ENCODE data around the gene ZCCHC10.
"Not testable (repeated sequence)": the region's sequence is repeated elsewhere in the genome, so short reads cannot be mapped to it uniquely, and the experiment has no call there.

Gene ZCCHC10

GRCh38 chr5:133030343-133031005 lies 4.1 kb upstream of the ZCCHC10 start:
- TF ChIP-seq POLR2A (IDR thresholded peaks at IDR 0.05; ENCODE audit: low read depth, low read length), result no peak
- FAIRE-seq (no peak), DNase-seq (ENCODE audit: insufficient read length, low spot score) (no peak)

DNA sequence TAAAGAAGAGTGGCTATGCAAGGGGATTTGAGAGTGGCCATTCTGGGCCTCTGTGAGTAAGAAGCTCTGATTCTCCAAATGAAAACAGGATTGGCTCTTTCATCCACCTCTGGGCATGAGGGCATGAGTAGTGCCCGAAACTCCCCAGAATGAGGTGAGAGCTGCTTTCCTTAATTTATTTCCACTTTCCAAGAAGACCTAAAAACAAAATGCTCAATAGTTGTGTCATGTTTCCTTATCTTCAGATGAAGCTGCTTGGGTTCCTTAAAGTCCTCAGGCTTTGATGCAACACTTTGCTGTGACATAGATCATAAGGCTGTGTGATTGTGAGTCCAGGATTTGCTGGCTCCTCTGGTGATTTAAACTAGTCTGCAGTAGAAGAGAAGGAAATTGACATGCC lies 3.1 kb upstream of the ZCCHC10 start:
- no peak for TF ChIP-seq POLR2A (IDR thresholded peaks at IDR 0.05; ENCODE audit: low read depth, low read length)
- DNase-seq (ENCODE audit: insufficient read length, low spot score), result no peak
- FAIRE-seq, result no peak

DNA sequence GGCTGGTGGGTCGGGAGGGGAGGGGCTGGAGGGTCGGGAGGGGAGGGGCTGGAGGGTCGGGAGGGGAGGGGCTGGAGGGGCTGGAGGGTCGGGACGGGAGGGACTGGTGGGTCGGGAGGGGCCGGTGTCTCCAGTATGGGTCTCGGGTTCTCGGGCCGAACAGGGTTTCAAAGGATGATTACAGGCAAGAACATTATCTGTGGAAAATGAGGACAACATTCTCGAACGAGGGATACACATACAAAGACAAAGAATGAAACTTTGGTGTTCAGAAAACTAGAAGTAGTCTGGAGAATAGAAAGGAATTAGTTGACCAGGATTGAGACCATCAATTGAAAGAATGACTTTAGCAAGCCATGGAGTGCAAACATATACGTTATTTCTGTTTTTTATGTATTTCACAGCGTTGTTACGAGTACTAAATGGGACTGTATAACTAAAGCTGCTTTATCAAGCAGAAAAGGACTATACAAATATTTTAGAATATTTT lies 360 bp upstream of the ZCCHC10 start:
- FAIRE-seq, result no peak
- TF ChIP-seq POLR2A (IDR thresholded peaks at IDR 0.05; ENCODE audit: low read depth, low read length), result no peak
- DNase-seq (ENCODE audit: insufficient read length, low spot score), result no peak

DNA sequence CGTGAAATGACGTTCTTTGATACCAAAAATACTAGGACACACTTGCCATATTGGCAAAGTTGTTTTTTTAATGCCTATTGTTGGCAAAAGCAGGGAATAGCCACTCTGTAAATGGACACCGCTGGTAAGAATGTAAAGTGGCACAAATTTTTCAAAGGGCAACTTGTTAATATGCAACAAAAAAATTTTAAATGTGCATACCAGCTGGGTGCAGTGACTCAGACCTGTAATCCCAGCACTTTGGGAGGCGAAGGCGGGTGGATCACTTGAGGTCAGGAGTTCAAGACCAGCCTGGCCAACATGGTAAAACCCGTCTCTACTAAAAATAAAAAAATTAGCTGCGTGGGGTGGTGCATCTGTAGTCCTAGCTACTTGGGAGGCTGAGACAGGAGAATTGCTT lies 6.9 kb downstream of the ZCCHC10 start:
- FAIRE-seq; DNase-seq (ENCODE audit: insufficient read length, low spot score): not testable (repeated sequence)

DNA sequence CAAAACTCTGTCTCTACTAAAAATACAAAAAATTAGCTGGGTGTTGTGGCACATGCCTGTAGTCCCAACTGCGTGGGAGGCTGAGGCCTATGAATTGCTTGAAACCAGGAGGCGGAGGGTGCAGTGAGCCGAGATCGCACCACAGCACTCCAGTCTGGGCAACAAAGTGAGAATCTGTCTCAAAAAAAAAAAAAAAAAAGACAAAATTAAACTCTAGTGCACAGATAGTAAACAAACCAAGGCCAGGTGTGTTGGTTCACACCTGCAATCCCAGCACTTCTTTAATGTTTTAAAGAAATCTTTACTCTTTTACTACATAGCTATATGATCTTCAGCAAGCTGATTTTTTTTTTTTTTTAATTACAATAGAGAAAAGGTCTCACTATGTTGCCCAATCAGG lies 8.4 kb downstream of the ZCCHC10 start:
- no peak for TF ChIP-seq POLR2A (IDR thresholded peaks at IDR 0.05; ENCODE audit: low read depth, low read length)
- DNase-seq (ENCODE audit: insufficient read length, low spot score) (no peak), FAIRE-seq (no peak)

DNA sequence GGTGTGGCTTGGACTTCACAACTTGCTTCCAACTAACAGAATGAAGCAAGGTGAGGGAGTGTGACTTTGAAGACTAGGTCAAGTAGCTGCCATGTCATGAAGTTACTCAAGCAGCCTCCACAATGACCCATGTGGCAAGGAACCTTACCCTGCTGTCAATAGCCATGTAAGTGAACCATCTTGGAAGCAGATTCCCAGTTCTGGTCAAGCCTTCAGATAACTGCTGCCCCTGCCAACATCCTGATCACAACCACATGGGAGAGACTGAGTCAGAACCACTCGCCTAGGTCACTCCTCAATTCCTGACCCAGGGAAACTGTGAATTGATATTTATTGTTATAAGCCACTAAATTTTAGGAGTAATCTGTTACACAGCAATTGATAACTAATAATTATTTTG lies 10.9 kb downstream of the ZCCHC10 start:
- no peak for TF ChIP-seq POLR2A (IDR thresholded peaks at IDR 0.05; ENCODE audit: low read depth, low read length)
- FAIRE-seq, result no peak

GRCh38 chr5:133008455-133008854 lies 17.9 kb downstream of the ZCCHC10 start:
- not testable (repeated sequence) for FAIRE-seq; DNase-seq (ENCODE audit: insufficient read length, low spot score)

More for the DNA sequence above, 10.9 kb downstream of the ZCCHC10 start:
- DNase-seq (ENCODE audit: insufficient read length, low spot score), result no peak

DNA sequence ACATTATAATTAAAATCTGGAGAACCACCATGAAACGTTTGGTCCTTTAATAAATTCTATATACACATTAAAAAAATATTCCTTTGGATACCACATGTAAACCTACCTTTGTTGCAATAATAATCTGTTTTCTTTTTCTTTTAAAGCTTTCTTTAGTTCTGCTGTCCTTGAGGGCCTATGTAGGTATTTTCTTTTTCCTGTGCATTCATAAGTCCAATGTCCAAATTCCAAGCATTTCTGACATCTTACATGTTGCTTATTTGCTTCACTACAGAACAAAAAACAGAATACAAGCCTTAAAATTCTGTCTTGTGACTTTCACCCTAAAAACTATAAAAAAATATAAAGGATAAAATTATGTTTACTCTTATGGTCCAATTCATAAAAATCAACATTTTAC lies 19.7 kb downstream of the ZCCHC10 start:
- FAIRE-seq (no peak), DNase-seq (ENCODE audit: insufficient read length, low spot score) (no peak)
- TF ChIP-seq POLR2A (IDR thresholded peaks at IDR 0.05; ENCODE audit: low read depth, low read length), result no peak

GRCh38 chr5:132999246-132999645 lies 27.1 kb downstream of the ZCCHC10 start:
- DNase-seq (ENCODE audit: insufficient read length, low spot score), result no peak
- FAIRE-seq, result no peak
- no peak for TF ChIP-seq POLR2A (IDR thresholded peaks at IDR 0.05; ENCODE audit: low read depth, low read length)

DNA sequence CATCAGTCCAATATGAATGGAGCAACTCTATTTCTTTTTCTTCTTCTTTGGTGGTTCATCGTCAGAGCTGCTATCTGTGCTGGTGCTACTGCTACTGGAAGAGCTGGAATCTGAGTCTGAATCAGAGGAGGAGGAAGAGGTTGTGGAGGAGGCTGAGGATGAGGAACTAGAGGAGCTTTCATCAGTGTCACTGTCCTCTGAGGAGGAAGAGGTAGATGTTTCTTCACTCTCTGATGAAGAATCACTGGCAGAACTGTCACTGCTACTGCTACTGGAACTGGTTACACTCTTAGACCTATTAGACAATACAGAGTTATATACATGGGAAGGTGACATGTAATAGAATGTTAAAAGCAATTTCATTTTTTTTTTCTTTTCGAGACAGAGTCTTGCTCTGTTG lies 27.8 kb downstream of the ZCCHC10 start:
- TF ChIP-seq POLR2A (IDR thresholded peaks at IDR 0.05; ENCODE audit: low read depth, low read length), result no peak
- FAIRE-seq (no peak), DNase-seq (ENCODE audit: insufficient read length, low spot score) (no peak)

GRCh38 chr5:132996307-132996706 lies 30.0 kb downstream of the ZCCHC10 start:
- FAIRE-seq, result no peak
- TF ChIP-seq POLR2A (IDR thresholded peaks at IDR 0.05; ENCODE audit: low read depth, low read length), result no peak
- no peak for DNase-seq (ENCODE audit: insufficient read length, low spot score)

- FAIRE-seq, result peak; percentile 6
- no peak for TF ChIP-seq POLR2A (IDR thresholded peaks at IDR 0.05; ENCODE audit: low read depth, low read length)
- no peak for DNase-seq (ENCODE audit: insufficient read length, low spot score)
These were observed 38.6 kb downstream of the ZCCHC10 start for GRCh38 chr5:132987531-132988408.

DNA sequence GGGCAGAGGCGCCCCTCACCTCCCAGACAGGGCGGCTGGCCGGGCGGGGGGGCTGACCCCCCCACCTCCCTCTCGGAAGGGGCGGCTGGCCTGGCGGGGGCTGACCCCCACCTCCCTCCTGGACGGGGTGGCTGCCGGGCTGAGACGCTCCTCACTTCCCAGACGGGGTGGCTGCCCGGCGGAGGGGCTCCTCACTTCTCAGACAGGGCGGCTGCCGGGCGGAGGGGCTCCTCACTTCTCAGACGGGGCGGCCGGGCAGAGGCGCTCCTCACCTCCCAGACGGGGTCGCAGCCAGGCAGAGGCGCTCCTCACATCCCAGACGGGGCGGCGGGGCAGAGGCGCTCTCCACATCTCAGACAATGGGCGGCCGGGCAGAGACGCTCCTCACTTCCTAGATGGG lies 43.4 kb downstream of the ZCCHC10 start:
- DNase-seq (ENCODE audit: insufficient read length, low spot score); FAIRE-seq: not testable (repeated sequence)

GRCh38 chr5:132981288-132981687 lies 45.1 kb downstream of the ZCCHC10 start:
- TF ChIP-seq POLR2A (IDR thresholded peaks at IDR 0.05; ENCODE audit: low read depth, low read length), result no peak
- DNase-seq (ENCODE audit: insufficient read length, low spot score) (no peak), FAIRE-seq (no peak)

- FAIRE-seq (no peak), DNase-seq (ENCODE audit: insufficient read length, low spot score) (no peak)
- no peak for TF ChIP-seq POLR2A (IDR thresholded peaks at IDR 0.05; ENCODE audit: low read depth, low read length)
These were observed 46.4 kb downstream of the ZCCHC10 start for GRCh38 chr5:132979976-132980375.
